ENCODE results near the gene PTPRN2.

PTPRN2 gene

DNA sequence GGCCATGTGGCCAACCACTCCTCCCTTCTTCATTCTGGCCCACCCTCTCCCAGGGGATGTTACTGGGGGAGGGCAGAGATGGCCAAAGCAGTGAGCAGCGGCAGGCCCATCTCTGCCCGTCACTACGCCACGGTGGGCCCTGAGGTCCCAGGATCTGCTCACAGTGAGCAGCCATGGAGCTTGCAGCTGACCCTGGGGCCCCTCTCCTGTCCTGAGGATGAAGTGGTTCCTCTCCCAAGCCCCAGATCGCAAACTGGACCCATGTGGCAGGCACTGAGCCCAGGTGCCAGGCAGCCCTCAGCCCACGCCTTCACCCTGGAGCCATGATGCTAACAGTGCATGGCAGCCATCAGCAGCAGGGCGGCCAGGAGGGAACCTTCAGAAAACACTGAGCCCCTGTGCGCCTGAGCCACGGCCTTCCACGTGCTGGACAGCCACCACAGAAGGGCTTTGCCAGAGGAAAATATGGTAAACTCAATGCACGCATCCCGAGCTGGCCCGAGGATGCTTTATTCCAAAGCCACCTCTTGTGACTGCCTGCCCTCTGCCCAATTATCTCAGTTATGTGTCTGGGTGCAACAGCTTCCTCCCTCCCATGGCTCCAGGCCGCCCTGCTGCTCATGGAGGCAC is 485.7 kb downstream of the PTPRN2 start:
- H3K27me3 ChIP-seq (ENCODE audit: control insufficient read depth, insufficient read depth, low read length) = peaks cover 8% of the 10 kb centered on the region; the same call in 1 of the 2 replicates
- H3K9me3 ChIP-seq (ENCODE audit: control insufficient read depth, insufficient read depth, low read depth, low read length) = peaks cover 60% of the 10 kb centered on the region; the same call in 1 of the 2 replicates
- H3K36me3 ChIP-seq (ENCODE audit: control insufficient read depth, insufficient read depth, low read length) = no peaks in the 10 kb centered on the region

GRCh38 chr7:158098125-158099030 is 489.2 kb downstream of the PTPRN2 start:
- Histone ChIP-seq H3K9ac (ENCODE audit: low read length) (no peak overlapping the region), H3K36me3 (ENCODE audit: control insufficient read depth, insufficient read depth, low read length) (no peaks in the 10 kb centered on the region), H3K9me3 (ENCODE audit: control insufficient read depth, insufficient read depth, low read depth, low read length) (peaks cover 33% of the 10 kb centered on the region; the same call in 1 of the 2 replicates), H3K27me3 (ENCODE audit: control insufficient read depth, insufficient read depth, low read length) (no peaks in the 10 kb centered on the region), H3K4me1 (ENCODE audit: control insufficient read depth, insufficient read depth, low read length) (no peaks in the 10 kb centered on the region; the same call in 1 of the 2 replicates), H3K4me3 (ENCODE audit: low read depth, low read length) (no peak overlapping the region), H3K27ac (ENCODE audit: low read depth, low read length) (no peak overlapping the region)

More for the DNA sequence above, 485.7 kb downstream of the PTPRN2 start:
- Histone ChIP-seq H3K27ac (ENCODE audit: low read depth, low read length) (no peak overlapping the region), H3K9ac (ENCODE audit: low read length) (no peak overlapping the region), H3K4me1 (ENCODE audit: control insufficient read depth, insufficient read depth, low read length) (no peaks in the 10 kb centered on the region), H3K4me3 (ENCODE audit: low read depth, low read length) (no peak overlapping the region)

DNA sequence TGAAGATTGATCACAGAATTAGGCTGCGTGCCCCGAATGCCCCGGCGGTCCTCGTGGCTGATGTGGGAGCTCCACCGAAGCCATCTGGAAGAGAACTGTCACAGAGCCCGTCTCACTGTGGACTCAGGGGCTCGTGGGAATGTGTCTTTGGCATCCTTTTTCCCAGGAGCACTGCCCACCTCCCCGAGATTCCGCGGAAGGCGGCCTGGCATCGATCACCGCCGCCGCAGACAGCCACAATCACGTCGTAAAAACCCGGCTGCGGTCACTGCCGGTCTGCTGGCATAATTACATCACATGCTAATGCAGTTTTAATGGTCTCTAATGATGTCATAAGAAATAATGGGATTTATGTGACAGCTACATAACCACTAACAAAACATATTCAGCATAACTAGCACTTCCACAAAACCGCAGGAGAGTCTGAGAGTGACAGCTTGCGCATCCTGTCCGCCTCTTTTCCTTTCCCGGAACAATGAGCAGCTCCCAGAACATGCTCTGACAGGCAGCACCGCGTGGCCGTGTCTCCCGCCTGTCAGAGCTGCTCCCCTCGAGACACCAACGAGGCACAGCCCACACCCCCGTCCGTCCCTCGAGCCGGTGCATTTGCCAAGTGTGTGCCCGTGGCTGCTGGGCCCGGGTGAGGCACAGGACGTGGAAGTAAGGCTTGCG is 490.0 kb downstream of the PTPRN2 start:
- Histone ChIP-seq H3K4me3 (ENCODE audit: low read depth, low read length) (no peak overlapping the region), H3K36me3 (ENCODE audit: control insufficient read depth, insufficient read depth, low read length) (no peaks in the 10 kb centered on the region), H3K9ac (ENCODE audit: low read length) (no peak overlapping the region), H3K27me3 (ENCODE audit: control insufficient read depth, insufficient read depth, low read length) (no peaks in the 10 kb centered on the region), H3K4me1 (ENCODE audit: control insufficient read depth, insufficient read depth, low read length) (no peaks in the 10 kb centered on the region; the same call in 1 of the 2 replicates), H3K27ac (ENCODE audit: low read depth, low read length) (no peak overlapping the region), H3K9me3 (ENCODE audit: control insufficient read depth, insufficient read depth, low read depth, low read length) (peaks cover 25% of the 10 kb centered on the region; the same call in 1 of the 2 replicates)

GRCh38 chr7:158097106-158097452 is 490.5 kb downstream of the PTPRN2 start:
- no peaks in the 10 kb centered on the region for H3K27me3 ChIP-seq (ENCODE audit: control insufficient read depth, insufficient read depth, low read length)
- no peaks in the 10 kb centered on the region; the same call in 1 of the 2 replicates for H3K4me1 ChIP-seq (ENCODE audit: control insufficient read depth, insufficient read depth, low read length)
- peaks cover 20% of the 10 kb centered on the region; the same call in 1 of the 2 replicates for H3K9me3 ChIP-seq (ENCODE audit: control insufficient read depth, insufficient read depth, low read depth, low read length)
- no peak overlapping the region for H3K4me3 ChIP-seq (ENCODE audit: low read depth, low read length)
- no peaks in the 10 kb centered on the region for H3K36me3 ChIP-seq (ENCODE audit: control insufficient read depth, insufficient read depth, low read length)
- no peak overlapping the region for H3K27ac ChIP-seq (ENCODE audit: low read depth, low read length)
- no peak overlapping the region for H3K9ac ChIP-seq (ENCODE audit: low read length)

- Histone ChIP-seq H3K4me1 (ENCODE audit: control insufficient read depth, insufficient read depth, low read length) (no peaks in the 10 kb centered on the region; the same call in 1 of the 2 replicates), H3K27me3 (ENCODE audit: control insufficient read depth, insufficient read depth, low read length) (no peaks in the 10 kb centered on the region), H3K9me3 (ENCODE audit: control insufficient read depth, insufficient read depth, low read depth, low read length) (peaks cover 15% of the 10 kb centered on the region; the same call in 1 of the 2 replicates), H3K27ac (ENCODE audit: low read depth, low read length) (no peak overlapping the region), H3K36me3 (ENCODE audit: control insufficient read depth, insufficient read depth, low read length) (no peaks in the 10 kb centered on the region), H3K4me3 (ENCODE audit: low read depth, low read length) (no peak overlapping the region), H3K9ac (ENCODE audit: low read length) (no peak overlapping the region)
These were observed 491.0 kb downstream of the PTPRN2 start for GRCh38 chr7:158096582-158096981.

GRCh38 chr7:158094671-158095226 is 492.9 kb downstream of the PTPRN2 start:
- H3K4me1 ChIP-seq (ENCODE audit: control insufficient read depth, insufficient read depth, low read length) = no peaks in the 10 kb centered on the region; the same call in 1 of the 2 replicates
- peaks cover 12% of the 10 kb centered on the region; the same call in 1 of the 2 replicates for H3K9me3 ChIP-seq (ENCODE audit: control insufficient read depth, insufficient read depth, low read depth, low read length)
- no peak overlapping the region for H3K9ac ChIP-seq (ENCODE audit: low read length)
- H3K4me3 ChIP-seq (ENCODE audit: low read depth, low read length) = no peak overlapping the region
- H3K27me3 ChIP-seq (ENCODE audit: control insufficient read depth, insufficient read depth, low read length) = no peaks in the 10 kb centered on the region
- no peak overlapping the region for H3K27ac ChIP-seq (ENCODE audit: low read depth, low read length)
- H3K36me3 ChIP-seq (ENCODE audit: control insufficient read depth, insufficient read depth, low read length) = no peaks in the 10 kb centered on the region

- Histone ChIP-seq H3K27ac (ENCODE audit: low read depth, low read length) (no peak overlapping the region), H3K9me3 (ENCODE audit: control insufficient read depth, insufficient read depth, low read depth, low read length) (peaks cover 12% of the 10 kb centered on the region; the same call in 1 of the 2 replicates), H3K4me1 (ENCODE audit: control insufficient read depth, insufficient read depth, low read length) (no peaks in the 10 kb centered on the region; the same call in 1 of the 2 replicates), H3K9ac (ENCODE audit: low read length) (no peak overlapping the region), H3K27me3 (ENCODE audit: control insufficient read depth, insufficient read depth, low read length) (no peaks in the 10 kb centered on the region), H3K36me3 (ENCODE audit: control insufficient read depth, insufficient read depth, low read length) (no peaks in the 10 kb centered on the region), H3K4me3 (ENCODE audit: low read depth, low read length) (no peak overlapping the region)
These were observed 493.6 kb downstream of the PTPRN2 start for GRCh38 chr7:158094046-158094445.

- no peaks in the 10 kb centered on the region for H3K36me3 ChIP-seq (ENCODE audit: control insufficient read depth, insufficient read depth, low read length)
- H3K4me3 ChIP-seq (ENCODE audit: low read depth, low read length) = no peak overlapping the region
- H3K4me1 ChIP-seq (ENCODE audit: control insufficient read depth, insufficient read depth, low read length) = no peaks in the 10 kb centered on the region; the same call in 1 of the 2 replicates
- peaks cover 12% of the 10 kb centered on the region; the same call in 1 of the 2 replicates for H3K9me3 ChIP-seq (ENCODE audit: control insufficient read depth, insufficient read depth, low read depth, low read length)
- no peak overlapping the region for H3K27ac ChIP-seq (ENCODE audit: low read depth, low read length)
- no peak overlapping the region for H3K9ac ChIP-seq (ENCODE audit: low read length)
- H3K27me3 ChIP-seq (ENCODE audit: control insufficient read depth, insufficient read depth, low read length) = no peaks in the 10 kb centered on the region
These were observed 494.3 kb downstream of the PTPRN2 start for GRCh38 chr7:158093156-158093796.

- no peak overlapping the region for H3K27ac ChIP-seq (ENCODE audit: low read depth, low read length)
- H3K9ac ChIP-seq (ENCODE audit: low read length) = no peak overlapping the region
- peaks cover 5% of the 10 kb centered on the region; the same call in 1 of the 2 replicates for H3K27me3 ChIP-seq (ENCODE audit: control insufficient read depth, insufficient read depth, low read length)
- peaks cover 42% of the 10 kb centered on the region; the same call in 1 of the 2 replicates for H3K9me3 ChIP-seq (ENCODE audit: control insufficient read depth, insufficient read depth, low read depth, low read length)
- H3K4me1 ChIP-seq (ENCODE audit: control insufficient read depth, insufficient read depth, low read length) = 0 out of 2 replicates have a peak, but pooled peaks cover 4% of the 10 kb centered on the region
- no peak overlapping the region for H3K4me3 ChIP-seq (ENCODE audit: low read depth, low read length)
- H3K36me3 ChIP-seq (ENCODE audit: control insufficient read depth, insufficient read depth, low read length) = no peaks in the 10 kb centered on the region
These were observed 500.4 kb downstream of the PTPRN2 start for GRCh38 chr7:158087196-158087595.
